K562 (cell line): ENCODE data around the gene SETMAR. TPM values are rescaled to one million over a fixed set of nuclear protein-coding genes. Genes with fewer than 3 reads are reported as not detected.
A peak's percentile ranks its signal among the peaks of the same experiment; 100 is the strongest.

Experiments used
- ATF2 ChIP-seq: sonication (generic); formaldehyde crosslinking; IDR thresholded peaks from 2 replicates; pipeline ENCODE4 v1.8.1; 2022; ENCODE audit warnings: missing genetic modification reagents
- CBFA2T2 ChIP-seq: fragments of 450-650 bp; conservative IDR thresholded peaks from 2 replicates; pipeline ENCODE4 v1.6.1; 2017; ENCODE audit warnings: mild to moderate bottlenecking
- CHD7 ChIP-seq: fragments of 200-600 bp; sonication (generic); IDR thresholded peaks from one replicate; pipeline ENCODE4 v1.6.1; 2012; ENCODE audit warnings: mild to moderate bottlenecking, low read depth, low read length, inconsistent platforms
- CREB3 ChIP-seq: fragments of 450-650 bp; conservative IDR thresholded peaks from 2 replicates; pipeline ENCODE4 v1.6.1; 2016; ENCODE audit warnings: missing genetic modification characterization, low read depth, mild to moderate bottlenecking, missing compliant biosample characterization, moderate library complexity
- DPF2 ChIP-seq: fragments of 450-650 bp; IDR thresholded peaks from 2 replicates; pipeline ENCODE4 v1.6.1; 2016
- HES1 ChIP-seq: fragments of 450-650 bp; IDR thresholded peaks from 2 replicates; pipeline ENCODE4 v1.6.1; 2016; ENCODE audit warnings: low read depth, mild to moderate bottlenecking, moderate library complexity
- KAT2B ChIP-seq: IDR thresholded peaks from one replicate; pipeline ENCODE4 v1.6.1; 2012; ENCODE audit warnings: low read depth, mild to moderate bottlenecking, control low read depth, inconsistent platforms, low read length, moderate library complexity
- LEF1 ChIP-seq: fragments of 450-650 bp; IDR thresholded peaks from 2 replicates; pipeline ENCODE4 v1.6.1; 2016; ENCODE audit warnings: mild to moderate bottlenecking
- NCOA2 ChIP-seq, 2 experiments: fragments of 450-650 bp; IDR thresholded peaks; 2 replicates each; pipeline ENCODE4 v1.6.1; 2018; ENCODE audit warnings: mild to moderate bottlenecking in 2 of 2, moderate library complexity in 1 of 2; ENCODE audit not compliant: partially characterized antibody in 2 of 2
- SRF ChIP-seq, 2 experiments: fragments of 250-450, 450-650 bp in 1 of 2; sonication (Bioruptor Pico) in 1 of 2; sonication (generic) in 1 of 2; formaldehyde crosslinking; IDR thresholded peaks; 2 replicates each; pipeline versions ENCODE4 v1.5.0 to v1.5.1; 2020 to 2022; ENCODE audit warnings: mild to moderate bottlenecking in 1 of 2, missing genetic modification reagents in 1 of 2
- WHSC1 ChIP-seq: IDR thresholded peaks from one replicate; pipeline ENCODE4 v1.6.1; 2012; ENCODE audit warnings: low read length, control low read depth, inconsistent platforms
- ZNF282 ChIP-seq: sonication (generic); formaldehyde crosslinking; IDR thresholded peaks from 2 replicates; pipeline ENCODE4 v1.8.1; 2023; ENCODE audit warnings: missing genetic modification reagents
- ZNF696 ChIP-seq: fragments of 250-450 bp; sonication (Bioruptor Pico); conservative IDR thresholded peaks from 2 replicates; pipeline ENCODE4 v1.4.0; 2020; ENCODE audit warnings: mild to moderate bottlenecking, moderate library complexity
- ZNF76 ChIP-seq: fragments of 250-450 bp; sonication (Bioruptor Pico); IDR thresholded peaks from 2 replicates; pipeline ENCODE4 v1.4.0; 2020; ENCODE audit warnings: mild to moderate bottlenecking, moderate library complexity, borderline replicate concordance
- polyA plus RNA-seq, 8 experiments: library from polyadenylated mRNA; depleted of rRNA in 4 of 8; stranded (reverse) in 5 of 8; unstranded in 3 of 8; fragments of >200 nt; fragmentation: Nextera tagmentation in 2 of 8; fragmentation: Illumina TruSeq in 1 of 8; extraction: Ambion mirVana in 2 of 8; extraction: Trizol in 1 of 8; gene quantifications; 2 replicates each; pipeline versions ENCODE4 v1.2.1 to v1.2.3, GENCODE V29; 2011 to 2014; ENCODE audit warnings: inconsistent platforms in 1 of 8, missing spikeins in 1 of 8
- total RNA-seq, 7 experiments: library from RNA; depleted of rRNA in 6 of 7; stranded (reverse); fragments of >200 nt in 6 of 7; fragmentation: Illumina TruSeq in 2 of 7; extraction: Trizol in 2 of 7; gene quantifications; 2 replicates each; pipeline versions ENCODE4 v1.2.1 to v1.2.3, GENCODE V29; 2011 to 2021; ENCODE audit warnings: low replicate concordance in 1 of 7

Gene SETMAR
- total and polyA plus RNA-seq, 9 of the 15 experiments (the other 6 are each of a cell fraction or from before 2014, with no cell fraction given): 5.5 to 25.1 (median 18.2) TPM

GRCh38 chr3:4351164-4351855 is 48.1 kb downstream of the SETMAR start (continued):
- no peak for TF ChIP-seq CHD7
- no peak for TF ChIP-seq HES1
- TF ChIP-seq NCOA2 (IDR thresholded peaks at IDR 0.05; ENCODE audit: partially characterized antibody in 2 of 2): no peak
- TF ChIP-seq CBFA2T2: no peak; the same call in 1 of the 2 replicates
- no peak for TF ChIP-seq ZNF76 (CRISPR knock-in tag)
- TF ChIP-seq CREB3: no peak
- no peak for TF ChIP-seq ZNF282 (CRISPR knock-in tag)
- peak; percentile 90 for TF ChIP-seq DPF2
- no peak for TF ChIP-seq WHSC1
- TF ChIP-seq ATF2 (CRISPR knock-in tag): no peak
- TF ChIP-seq LEF1: peak; percentile 71; the same call in 1 of the 2 replicates
- no peak for TF ChIP-seq SRF (CRISPR knock-in tag; IDR thresholded peaks at IDR 0.05)
- TF ChIP-seq KAT2B: no peak
- TF ChIP-seq ZNF696 (CRISPR knock-in tag): no peak
